Measurements from ENCODE around the gene WNT9A.

GRCh38 chr1:227914801-227915563 lies 32.8 kb downstream of the WNT9A start:
- TF ChIP-seq, protein P1, sequence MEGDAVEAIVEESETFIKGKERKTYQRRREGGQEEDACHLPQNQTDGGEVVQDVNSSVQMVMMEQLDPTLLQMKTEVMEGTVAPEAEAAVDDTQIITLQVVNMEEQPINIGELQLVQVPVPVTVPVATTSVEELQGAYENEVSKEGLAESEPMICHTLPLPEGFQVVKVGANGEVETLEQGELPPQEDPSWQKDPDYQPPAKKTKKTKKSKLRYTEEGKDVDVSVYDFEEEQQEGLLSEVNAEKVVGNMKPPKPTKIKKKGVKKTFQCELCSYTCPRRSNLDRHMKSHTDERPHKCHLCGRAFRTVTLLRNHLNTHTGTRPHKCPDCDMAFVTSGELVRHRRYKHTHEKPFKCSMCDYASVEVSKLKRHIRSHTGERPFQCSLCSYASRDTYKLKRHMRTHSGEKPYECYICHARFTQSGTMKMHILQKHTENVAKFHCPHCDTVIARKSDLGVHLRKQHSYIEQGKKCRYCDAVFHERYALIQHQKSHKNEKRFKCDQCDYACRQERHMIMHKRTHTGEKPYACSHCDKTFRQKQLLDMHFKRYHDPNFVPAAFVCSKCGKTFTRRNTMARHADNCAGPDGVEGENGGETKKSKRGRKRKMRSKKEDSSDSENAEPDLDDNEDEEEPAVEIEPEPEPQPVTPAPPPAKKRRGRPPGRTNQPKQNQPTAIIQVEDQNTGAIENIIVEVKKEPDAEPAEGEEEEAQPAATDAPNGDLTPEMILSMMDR (IDR thresholded peaks at IDR 0.05): no peak
- TF ChIP-seq POLR2AphosphoS5 (IDR thresholded peaks at IDR 0.05) (no peak), POLR2A (IDR thresholded peaks at IDR 0.05) (no peak), EP300 (IDR thresholded peaks at IDR 0.05) (no peak)

Measured in upper lobe of left lung (tissue), 4 donors.